Upper lobe of right lung (tissue), 1 donor: ENCODE results near the gene BRSK2. TPM values are rescaled to one million over a fixed set of nuclear protein-coding genes. Genes with fewer than 3 reads are reported as not detected.
"Not testable (repeated sequence)": the region's sequence is repeated elsewhere in the genome, so short reads cannot be mapped to it uniquely, and the experiment has no call there.

ENCODE experiments used
- ATAC-seq: fragments of 200-7000 bp; cut with Tn5 transposase; one replicate; pipeline ENCODE4 v1.9.1; 2020; ENCODE audit warnings: mild to moderate bottlenecking, moderate library complexity
- DNase-seq: peaks from one replicate; pipeline ENCODE4 v3.0.0-alpha.2; 2020
- H3K27ac ChIP-seq: fragments of 200-600 bp; one replicate; pipeline ENCODE4 v1.8.0; 2022
- H3K27me3 ChIP-seq: fragments of 200-600 bp; one replicate; pipeline ENCODE4 v1.8.0; 2022; ENCODE audit warnings: mild to moderate bottlenecking
- H3K36me3 ChIP-seq: fragments of 200-600 bp; one replicate; pipeline ENCODE4 v1.8.0; 2022
- H3K4me1 ChIP-seq: fragments of 200-600 bp; one replicate; pipeline ENCODE4 v1.8.0; 2022
- H3K4me3 ChIP-seq: fragments of 200-600 bp; one replicate; pipeline ENCODE4 v1.8.0; 2022; ENCODE audit warnings: mild to moderate bottlenecking
- H3K9me3 ChIP-seq: fragments of 200-600 bp; one replicate; pipeline ENCODE4 v1.8.0; 2022
- intact Hi-C: fragments of 100-400 bp; cut with DNase I; formaldehyde crosslinking; loops from one replicate; pipeline ENCODE4 v1.11.0; 2022
- total RNA-seq: library from RNA; stranded (reverse); fragmentation: NEBNext Ultra II Directional; extraction: Animal tissue kit (Norgen Biotek cat#: 25700); gene quantifications from one replicate; pipeline ENCODE4 v1.2.1, GENCODE V29; 2021
- TF ChIP-seq, protein P1 (sequence below): fragments of 200-600 bp; IDR thresholded peaks from one replicate; pipeline ENCODE4 v1.8.0; 2022; ENCODE audit warnings: antibody characterized with exemption
- donor health status: DM: no; HTN: yes; CAD: no; lungs with severe emphysema.

BRSK2 gene
- total RNA-seq, 1 donor from 2014 or later, result 0.26 TPM

DNA sequence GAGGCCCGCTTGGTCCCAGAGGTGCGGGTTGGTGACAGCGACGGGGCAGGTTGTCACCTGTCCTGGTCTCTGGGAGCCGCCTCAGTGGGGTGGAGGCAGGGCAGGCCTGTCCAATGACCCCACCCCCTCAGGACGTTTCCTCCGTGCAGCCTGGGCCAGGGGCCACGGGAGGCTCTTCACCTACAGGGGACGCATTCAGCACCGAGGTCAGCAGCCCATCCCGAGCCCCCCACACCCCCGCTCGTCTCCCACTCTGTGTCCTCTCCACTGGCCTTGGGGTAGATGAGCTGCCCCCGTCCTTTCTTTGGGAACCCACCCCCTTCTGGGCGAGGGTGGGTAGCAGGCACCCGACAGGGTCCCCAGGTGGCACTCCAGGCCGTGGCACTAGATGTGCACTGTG is 35.7 kb downstream of the BRSK2 start:
- no peak for ATAC-seq
- intact Hi-C loops, result no loop called here
- H3K9me3 ChIP-seq, result no peaks in the 10 kb centered on the region
- no peak overlapping the region for H3K27ac ChIP-seq
- TF ChIP-seq, protein P1, sequence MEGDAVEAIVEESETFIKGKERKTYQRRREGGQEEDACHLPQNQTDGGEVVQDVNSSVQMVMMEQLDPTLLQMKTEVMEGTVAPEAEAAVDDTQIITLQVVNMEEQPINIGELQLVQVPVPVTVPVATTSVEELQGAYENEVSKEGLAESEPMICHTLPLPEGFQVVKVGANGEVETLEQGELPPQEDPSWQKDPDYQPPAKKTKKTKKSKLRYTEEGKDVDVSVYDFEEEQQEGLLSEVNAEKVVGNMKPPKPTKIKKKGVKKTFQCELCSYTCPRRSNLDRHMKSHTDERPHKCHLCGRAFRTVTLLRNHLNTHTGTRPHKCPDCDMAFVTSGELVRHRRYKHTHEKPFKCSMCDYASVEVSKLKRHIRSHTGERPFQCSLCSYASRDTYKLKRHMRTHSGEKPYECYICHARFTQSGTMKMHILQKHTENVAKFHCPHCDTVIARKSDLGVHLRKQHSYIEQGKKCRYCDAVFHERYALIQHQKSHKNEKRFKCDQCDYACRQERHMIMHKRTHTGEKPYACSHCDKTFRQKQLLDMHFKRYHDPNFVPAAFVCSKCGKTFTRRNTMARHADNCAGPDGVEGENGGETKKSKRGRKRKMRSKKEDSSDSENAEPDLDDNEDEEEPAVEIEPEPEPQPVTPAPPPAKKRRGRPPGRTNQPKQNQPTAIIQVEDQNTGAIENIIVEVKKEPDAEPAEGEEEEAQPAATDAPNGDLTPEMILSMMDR, result no peak
- DNase-seq, result no peak
- no peaks in the 10 kb centered on the region for H3K36me3 ChIP-seq
- H3K27me3 ChIP-seq, result peaks cover 15% of the 10 kb centered on the region
- H3K4me1 ChIP-seq, result no peaks in the 10 kb centered on the region
- H3K4me3 ChIP-seq, result no peak overlapping the region

DNA sequence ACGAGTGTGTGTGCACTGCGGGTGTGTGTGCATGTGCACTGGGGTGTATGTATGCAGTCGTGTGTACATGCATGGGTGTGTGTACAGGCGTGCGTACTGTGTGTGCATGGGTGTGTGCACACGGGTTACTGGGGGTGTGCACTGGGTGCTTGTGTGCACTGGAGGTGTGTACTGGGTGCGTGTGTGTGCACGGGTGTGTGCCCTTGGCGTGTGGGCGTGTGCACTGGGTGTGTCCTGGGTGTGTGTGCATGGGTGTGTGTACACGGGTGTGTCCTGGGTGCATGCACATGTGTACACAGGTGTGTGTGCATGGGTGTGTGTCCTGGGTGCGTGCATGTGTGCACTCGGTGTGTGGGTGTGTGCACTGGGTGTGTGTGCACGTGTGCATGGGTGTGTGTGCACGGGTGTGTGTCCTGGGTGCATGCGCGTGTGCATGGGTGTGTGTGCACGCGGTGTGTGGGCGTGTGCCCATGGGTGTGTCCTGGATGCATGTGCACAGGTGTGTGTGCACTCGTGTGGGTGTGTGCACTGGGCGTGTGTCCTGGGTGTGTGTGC is 39.1 kb downstream of the BRSK2 start:
- Histone ChIP-seq H3K27me3 (peaks cover 16% of the 10 kb centered on the region), H3K9me3 (no peaks in the 10 kb centered on the region), H3K27ac (no peak overlapping the region), H3K4me1 (no peaks in the 10 kb centered on the region), H3K4me3 (no peak overlapping the region), H3K36me3 (no peaks in the 10 kb centered on the region)
- TF ChIP-seq, protein P1, result no peak
- DNase-seq (no peak), ATAC-seq (peak; percentile 11)
- intact Hi-C loops, result no loop called here

DNA sequence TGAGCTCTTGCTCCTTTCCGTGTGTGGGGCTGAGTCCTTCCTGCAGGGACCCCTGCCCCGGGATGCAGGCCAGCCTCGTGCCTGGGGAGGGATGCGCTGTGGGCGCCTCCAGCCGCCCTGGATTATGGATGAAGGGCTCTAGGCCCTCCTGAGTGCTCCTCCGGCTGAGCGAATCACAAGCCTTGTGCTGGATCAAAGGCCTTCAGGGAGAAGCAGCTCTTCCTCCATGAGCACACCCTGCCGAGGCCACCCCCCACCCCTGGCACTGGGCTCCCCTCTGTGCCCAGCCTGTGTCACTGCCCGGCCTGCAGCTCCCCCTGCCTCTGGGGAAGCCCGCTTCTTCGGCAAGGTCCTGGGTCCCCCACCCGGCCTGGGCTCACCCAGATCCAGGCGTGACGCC is 43.8 kb downstream of the BRSK2 start:
- DNase-seq, result no peak
- Histone ChIP-seq H3K9me3 (no peaks in the 10 kb centered on the region), H3K4me3 (no peak overlapping the region), H3K4me1 (no peaks in the 10 kb centered on the region), H3K27me3 (peaks cover 23% of the 10 kb centered on the region), H3K27ac (no peak overlapping the region), H3K36me3 (no peaks in the 10 kb centered on the region)
- no peak for ATAC-seq
- intact Hi-C loops, result no loop called here
- TF ChIP-seq, protein P1, result no peak

DNA sequence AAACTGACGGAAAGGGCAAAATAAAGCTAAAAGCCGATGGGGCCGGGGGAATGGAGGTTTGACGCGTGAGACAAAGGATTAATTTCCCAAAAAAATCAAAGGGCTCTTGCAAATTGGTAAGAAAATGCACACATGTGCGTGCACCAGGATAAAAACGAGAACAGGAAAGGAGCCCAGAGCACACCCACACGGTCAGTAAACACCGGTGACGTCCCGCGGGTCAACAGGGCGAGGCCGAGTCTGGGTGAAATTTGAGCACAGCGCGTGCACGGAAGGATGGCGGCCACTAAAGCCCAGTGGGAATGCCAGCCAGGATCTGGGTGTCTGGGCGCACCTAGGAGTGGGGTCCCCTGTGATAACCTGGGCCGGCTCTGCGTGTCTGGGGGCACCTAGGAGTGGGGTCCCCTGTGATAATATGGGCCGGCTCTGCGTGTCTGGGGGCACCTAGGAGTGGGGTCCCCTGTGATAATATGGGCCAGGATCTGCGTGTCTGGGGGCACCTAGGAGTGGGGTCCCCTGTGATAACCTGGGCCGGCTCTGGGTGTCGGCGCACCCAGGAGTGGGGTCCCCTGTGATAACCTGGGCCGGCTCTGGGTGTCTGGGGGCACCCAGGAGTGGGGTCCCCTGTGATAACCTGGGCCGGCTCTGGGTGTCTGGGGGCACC is 44.4 kb downstream of the BRSK2 start:
- Histone ChIP-seq H3K27ac (no peak overlapping the region), H3K36me3 (no peaks in the 10 kb centered on the region), H3K9me3 (no peaks in the 10 kb centered on the region), H3K4me1 (no peaks in the 10 kb centered on the region), H3K27me3 (peaks cover 28% of the 10 kb centered on the region), H3K4me3 (no peak overlapping the region)
- TF ChIP-seq, protein P1, result no peak
- ATAC-seq (no peak), DNase-seq (no peak)
- intact Hi-C loops, result no loop called here

DNA sequence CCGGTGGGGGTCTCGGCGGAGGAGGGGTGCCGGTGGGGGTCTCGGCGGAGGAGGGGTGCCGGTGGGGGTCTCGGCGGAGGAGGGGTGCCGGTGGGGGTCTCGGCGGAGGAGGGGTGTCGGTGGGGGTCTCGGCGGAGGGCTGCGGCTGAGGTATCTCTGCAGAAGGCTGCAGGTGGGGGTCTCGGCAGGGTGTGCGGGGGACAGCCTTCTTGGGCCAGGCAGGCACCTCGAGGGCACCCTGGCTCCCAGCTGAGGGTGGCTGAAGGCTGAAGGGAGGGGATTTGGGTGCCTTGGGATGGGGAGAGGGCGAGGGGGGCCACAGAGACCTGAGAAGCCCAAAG is 45.7 kb downstream of the BRSK2 start:
- ATAC-seq, H3K4me1 ChIP-seq, H3K27ac ChIP-seq, H3K36me3 ChIP-seq, H3K9me3 ChIP-seq, DNase-seq, intact Hi-C loops, H3K4me3 ChIP-seq: not testable (repeated sequence)
- H3K27me3 ChIP-seq, result peaks cover 38% of the 10 kb centered on the region

DNA sequence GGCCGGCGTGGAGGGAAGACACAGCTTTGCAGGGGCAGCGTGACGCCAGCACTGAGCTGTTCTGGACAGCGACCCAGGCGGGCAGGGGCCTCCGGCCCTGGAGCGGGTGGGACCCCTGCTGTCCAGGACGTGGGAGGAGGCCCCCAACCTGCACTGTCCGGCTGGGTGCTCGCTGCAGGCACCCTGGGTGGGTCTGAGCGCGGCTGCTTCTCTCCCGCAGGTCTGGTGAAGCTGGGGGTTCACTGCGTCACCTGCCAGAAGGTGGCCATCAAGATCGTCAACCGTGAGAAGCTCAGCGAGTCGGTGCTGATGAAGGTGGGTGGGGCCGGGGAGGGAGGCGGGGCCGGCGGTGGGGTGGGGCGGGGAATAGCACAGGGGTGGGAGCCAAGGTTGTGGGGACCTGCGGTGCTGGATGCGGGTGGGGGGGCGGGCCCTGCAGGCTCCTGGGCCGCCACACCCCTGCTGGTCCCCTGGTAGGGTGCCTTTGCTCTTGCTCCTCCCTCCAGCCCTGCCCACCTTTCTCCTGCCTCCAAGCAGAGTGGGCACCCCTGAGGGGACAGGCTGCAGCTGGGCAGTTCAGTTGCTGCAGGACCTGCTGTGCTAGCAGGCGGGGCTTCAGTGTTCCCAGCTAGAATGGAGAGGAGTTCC is 46.2 kb downstream of the BRSK2 start:
- TF ChIP-seq, protein P1, result no peak
- no peaks in the 10 kb centered on the region for H3K4me1 ChIP-seq
- intact Hi-C loops, result no loop called here
- H3K9me3 ChIP-seq, result no peaks in the 10 kb centered on the region
- ATAC-seq (no peak), DNase-seq (no peak)
- H3K27ac ChIP-seq, result no peak overlapping the region
- no peaks in the 10 kb centered on the region for H3K36me3 ChIP-seq
- peaks cover 38% of the 10 kb centered on the region for H3K27me3 ChIP-seq
- H3K4me3 ChIP-seq, result no peak overlapping the region
